ENCODE data around the gene PHLDB3. TPM values are rescaled to one million over a fixed set of nuclear protein-coding genes. Genes with fewer than 3 reads are reported as not detected.

PHLDB3 gene
- total and polyA plus RNA-seq, 2 of the 13 experiments (the other 11 are each of a cell fraction or from before 2014, with no cell fraction given), result 11.3 to 14.5 TPM

GRCh38 chr19:43479961-43480561 is 24.5 kb downstream of the PHLDB3 start:
- Histone ChIP-seq H3K4me3 (replicated peaks in 1 of 3; ENCODE audit: insufficient read depth in 1 of 3, low read depth in 2 of 3, low read length in 3 of 3) (no peak overlapping the region), H4K20me1 (ENCODE audit: insufficient read depth, low read length) (no peaks in the 10 kb centered on the region), H3K4me2 (ENCODE audit: low read depth, low read length) (no peak overlapping the region), H2AFZ (ENCODE audit: low read length) (no peak overlapping the region), H3K36me3 (replicated peaks in 1 of 2; ENCODE audit: control insufficient read depth in 1 of 2, insufficient read depth in 2 of 2, low read length in 2 of 2) (peaks cover 3 to 5% of the 10 kb centered on the region in 2 experiments; a peak in 2 of 5 replicates), H3K9me3 (ENCODE audit: low read length) (no peaks in the 10 kb centered on the region), H3K79me2 (ENCODE audit: insufficient read depth, low read length) (no peaks in the 10 kb centered on the region), H3K4me1 (ENCODE audit: insufficient read depth, low read length) (no peaks in the 10 kb centered on the region), H3K27me3 (ENCODE audit: control insufficient read depth in 1 of 2, insufficient read depth in 2 of 2, low read length in 2 of 2) (no peaks in the 10 kb centered on the region), H3K27ac (ENCODE audit: extremely low read length, insufficient read depth, low read length) (no peak overlapping the region), H3K9ac (ENCODE audit: insufficient read depth, low read depth, low read length) (no peak overlapping the region)
- intact Hi-C loops (cut with micrococcal nuclease; ENCODE audit: unreplicated experiment) (no loop called here), in situ Hi-C loops (cut with HindIII; ENCODE audit: extremely low pct_ligation_motif_present, low pct_unique_long_range_greater_than_20kb) (no loop called here)
- ChIA-PET POLR2A (interaction anchor here (0.6 to 5.5 kb wide), 6 partner anchors 10 to 186 kb away, joined by 3 to 17 read pairs (median 4); partner anchors contain the start of gene PHLDB3), CTCF (ENCODE audit: low intra/inter-chr PET ratio, low total read pairs) (no interaction called here)
- DNase-seq (ENCODE audit: low spot score), result no peak
- 88% methylated on average over 4 of the region's 4 CpGs for WGBS (ENCODE audit: low lambda C conversion rate)
- ATAC-seq, result no peak
- BruUV-seq (replicated peaks), result no TSS peak
- TF ChIP-seq THAP9 (CRISPR knock-in tag; IDR thresholded peaks at IDR 0.05; ENCODE audit: borderline replicate concordance) (no peak), MED1 (CRISPR knock-in tag; IDR thresholded peaks at IDR 0.05) (no peak), RFXAP (CRISPR knock-in tag; IDR thresholded peaks at IDR 0.05; ENCODE audit: borderline replicate concordance) (no peak), ZSCAN20 (CRISPR knock-in tag; IDR thresholded peaks at IDR 0.05; ENCODE audit: borderline replicate concordance) (no peak), FOXP4 (CRISPR knock-in tag; IDR thresholded peaks at IDR 0.05) (no peak), HDAC1 (CRISPR knock-in tag; IDR thresholded peaks at IDR 0.05) (no peak), ZNF839 (CRISPR knock-in tag; IDR thresholded peaks at IDR 0.05; ENCODE audit: borderline replicate concordance) (no peak), SKI (IDR thresholded peaks at IDR 0.05; ENCODE audit: partially characterized antibody) (no peak), ZNF577 (CRISPR knock-in tag; IDR thresholded peaks at IDR 0.05; ENCODE audit: borderline replicate concordance, low read depth) (no peak), ZNF724P (CRISPR knock-in tag; IDR thresholded peaks at IDR 0.05; ENCODE audit: borderline replicate concordance) (no peak), MXD4 (CRISPR knock-in tag; IDR thresholded peaks at IDR 0.05) (no peak)
- FAIRE-seq, result no peak
